ENCODE data around the gene KIR3DL1.

- no peak for TF ChIP-seq POLR2A (IDR thresholded peaks at IDR 0.05)
- no peak for TF ChIP-seq CTCF (IDR thresholded peaks at IDR 0.05)
Measured at GRCh38 chr19:54850930-54851329, 34.7 kb downstream of the KIR3DL1 start.

All from uterus (tissue), 2 donors.